ENCODE data around the gene PSMD9.

DNA sequence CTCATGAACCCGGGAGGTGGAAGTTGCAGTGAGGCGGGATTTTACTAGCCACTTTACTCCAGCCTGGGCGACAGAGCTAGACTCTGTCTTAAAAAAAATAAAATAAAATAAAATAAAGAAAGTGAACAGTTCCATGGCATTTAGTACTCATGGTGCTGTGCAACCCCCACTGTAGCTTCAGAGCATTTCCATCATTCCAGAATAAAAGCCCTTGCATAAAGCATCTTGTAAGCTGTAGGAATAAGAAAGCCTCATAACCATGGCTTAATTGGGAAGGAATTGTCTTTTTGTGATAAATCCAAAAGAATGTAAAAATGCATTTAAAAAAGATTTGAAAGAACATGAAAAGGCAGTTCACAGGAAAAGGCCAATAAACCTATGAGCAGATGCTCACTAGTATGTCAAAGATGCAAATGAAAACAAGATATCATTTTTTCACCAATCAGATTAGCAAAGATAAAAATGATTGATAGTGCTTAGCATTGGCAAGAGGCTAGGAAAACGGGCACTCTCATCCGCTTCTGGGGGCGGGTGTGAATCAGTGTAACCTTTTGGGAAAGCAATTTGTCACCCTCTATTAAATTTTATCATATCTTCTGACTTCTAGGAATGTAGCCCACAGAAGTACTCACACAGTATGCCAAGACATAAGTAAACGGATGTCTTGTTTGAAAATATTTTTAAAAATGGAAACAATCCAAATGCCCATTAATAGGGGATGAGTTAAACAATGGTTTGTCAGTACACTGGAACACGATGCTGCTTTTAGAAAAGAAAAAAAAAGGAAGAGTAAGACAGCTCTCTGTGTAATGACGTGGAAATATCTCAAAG, 76.4 kb downstream of the PSMD9 start:
- TF ChIP-seq, protein P1, sequence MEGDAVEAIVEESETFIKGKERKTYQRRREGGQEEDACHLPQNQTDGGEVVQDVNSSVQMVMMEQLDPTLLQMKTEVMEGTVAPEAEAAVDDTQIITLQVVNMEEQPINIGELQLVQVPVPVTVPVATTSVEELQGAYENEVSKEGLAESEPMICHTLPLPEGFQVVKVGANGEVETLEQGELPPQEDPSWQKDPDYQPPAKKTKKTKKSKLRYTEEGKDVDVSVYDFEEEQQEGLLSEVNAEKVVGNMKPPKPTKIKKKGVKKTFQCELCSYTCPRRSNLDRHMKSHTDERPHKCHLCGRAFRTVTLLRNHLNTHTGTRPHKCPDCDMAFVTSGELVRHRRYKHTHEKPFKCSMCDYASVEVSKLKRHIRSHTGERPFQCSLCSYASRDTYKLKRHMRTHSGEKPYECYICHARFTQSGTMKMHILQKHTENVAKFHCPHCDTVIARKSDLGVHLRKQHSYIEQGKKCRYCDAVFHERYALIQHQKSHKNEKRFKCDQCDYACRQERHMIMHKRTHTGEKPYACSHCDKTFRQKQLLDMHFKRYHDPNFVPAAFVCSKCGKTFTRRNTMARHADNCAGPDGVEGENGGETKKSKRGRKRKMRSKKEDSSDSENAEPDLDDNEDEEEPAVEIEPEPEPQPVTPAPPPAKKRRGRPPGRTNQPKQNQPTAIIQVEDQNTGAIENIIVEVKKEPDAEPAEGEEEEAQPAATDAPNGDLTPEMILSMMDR (IDR thresholded peaks at IDR 0.05), result no peak
- no peak for TF ChIP-seq POLR2A (IDR thresholded peaks at IDR 0.05)

Data from uterus (tissue), 2 donors.